Measurements from ENCODE around the gene EEIG1.

DNA sequence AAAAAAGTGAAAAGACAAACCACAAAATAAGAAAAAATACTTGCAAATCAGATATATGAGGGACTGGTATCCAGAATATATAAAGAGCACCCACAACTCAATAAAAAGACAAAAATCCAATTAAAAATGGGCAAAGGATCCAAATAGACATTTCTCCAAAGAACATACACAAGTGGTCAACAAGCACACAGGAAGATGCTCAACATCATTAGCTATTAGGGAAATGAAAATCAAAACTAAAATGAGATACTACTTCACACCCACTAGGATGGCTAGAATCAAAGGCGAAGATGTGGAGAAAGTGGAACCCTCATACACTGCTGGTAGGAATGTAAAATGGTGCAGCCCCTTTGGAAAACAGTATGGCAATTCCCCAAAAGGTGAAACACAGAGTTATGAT lies 22.1 kb downstream of the EEIG1 start:
- TF ChIP-seq POLR2AphosphoS5 (IDR thresholded peaks at IDR 0.05; ENCODE audit: low read depth) (no peak), GABPA (IDR thresholded peaks at IDR 0.05; ENCODE audit: low read depth) (no peak)
- TF ChIP-seq, protein P1, sequence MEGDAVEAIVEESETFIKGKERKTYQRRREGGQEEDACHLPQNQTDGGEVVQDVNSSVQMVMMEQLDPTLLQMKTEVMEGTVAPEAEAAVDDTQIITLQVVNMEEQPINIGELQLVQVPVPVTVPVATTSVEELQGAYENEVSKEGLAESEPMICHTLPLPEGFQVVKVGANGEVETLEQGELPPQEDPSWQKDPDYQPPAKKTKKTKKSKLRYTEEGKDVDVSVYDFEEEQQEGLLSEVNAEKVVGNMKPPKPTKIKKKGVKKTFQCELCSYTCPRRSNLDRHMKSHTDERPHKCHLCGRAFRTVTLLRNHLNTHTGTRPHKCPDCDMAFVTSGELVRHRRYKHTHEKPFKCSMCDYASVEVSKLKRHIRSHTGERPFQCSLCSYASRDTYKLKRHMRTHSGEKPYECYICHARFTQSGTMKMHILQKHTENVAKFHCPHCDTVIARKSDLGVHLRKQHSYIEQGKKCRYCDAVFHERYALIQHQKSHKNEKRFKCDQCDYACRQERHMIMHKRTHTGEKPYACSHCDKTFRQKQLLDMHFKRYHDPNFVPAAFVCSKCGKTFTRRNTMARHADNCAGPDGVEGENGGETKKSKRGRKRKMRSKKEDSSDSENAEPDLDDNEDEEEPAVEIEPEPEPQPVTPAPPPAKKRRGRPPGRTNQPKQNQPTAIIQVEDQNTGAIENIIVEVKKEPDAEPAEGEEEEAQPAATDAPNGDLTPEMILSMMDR (IDR thresholded peaks at IDR 0.05; ENCODE audit: insufficient read depth, low read length): no peak
- TF ChIP-seq, protein P2, sequence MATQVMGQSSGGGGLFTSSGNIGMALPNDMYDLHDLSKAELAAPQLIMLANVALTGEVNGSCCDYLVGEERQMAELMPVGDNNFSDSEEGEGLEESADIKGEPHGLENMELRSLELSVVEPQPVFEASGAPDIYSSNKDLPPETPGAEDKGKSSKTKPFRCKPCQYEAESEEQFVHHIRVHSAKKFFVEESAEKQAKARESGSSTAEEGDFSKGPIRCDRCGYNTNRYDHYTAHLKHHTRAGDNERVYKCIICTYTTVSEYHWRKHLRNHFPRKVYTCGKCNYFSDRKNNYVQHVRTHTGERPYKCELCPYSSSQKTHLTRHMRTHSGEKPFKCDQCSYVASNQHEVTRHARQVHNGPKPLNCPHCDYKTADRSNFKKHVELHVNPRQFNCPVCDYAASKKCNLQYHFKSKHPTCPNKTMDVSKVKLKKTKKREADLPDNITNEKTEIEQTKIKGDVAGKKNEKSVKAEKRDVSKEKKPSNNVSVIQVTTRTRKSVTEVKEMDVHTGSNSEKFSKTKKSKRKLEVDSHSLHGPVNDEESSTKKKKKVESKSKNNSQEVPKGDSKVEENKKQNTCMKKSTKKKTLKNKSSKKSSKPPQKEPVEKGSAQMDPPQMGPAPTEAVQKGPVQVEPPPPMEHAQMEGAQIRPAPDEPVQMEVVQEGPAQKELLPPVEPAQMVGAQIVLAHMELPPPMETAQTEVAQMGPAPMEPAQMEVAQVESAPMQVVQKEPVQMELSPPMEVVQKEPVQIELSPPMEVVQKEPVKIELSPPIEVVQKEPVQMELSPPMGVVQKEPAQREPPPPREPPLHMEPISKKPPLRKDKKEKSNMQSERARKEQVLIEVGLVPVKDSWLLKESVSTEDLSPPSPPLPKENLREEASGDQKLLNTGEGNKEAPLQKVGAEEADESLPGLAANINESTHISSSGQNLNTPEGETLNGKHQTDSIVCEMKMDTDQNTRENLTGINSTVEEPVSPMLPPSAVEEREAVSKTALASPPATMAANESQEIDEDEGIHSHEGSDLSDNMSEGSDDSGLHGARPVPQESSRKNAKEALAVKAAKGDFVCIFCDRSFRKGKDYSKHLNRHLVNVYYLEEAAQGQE (IDR thresholded peaks at IDR 0.05; ENCODE audit: insufficient replicate concordance, low read depth): no peak

All from HL-60 (cell line).